ENCODE measurements around the gene FGD1.
A peak's percentile ranks its signal among the peaks of the same experiment; 100 is the strongest.
"Not testable (repeated sequence)": the region's sequence is repeated elsewhere in the genome, so short reads cannot be mapped to it uniquely, and the experiment has no call there.

FGD1 gene

GRCh38 chrX:54495814-54496516 lies at the start of gene FGD1:
TSS of gene FGD1 (minus strand) at chrX:54496234. CDS start at chrX:54495432, 802 bp downstream.
- DNase-seq = no peak

GRCh38 chrX:54542239-54542638 lies 46.2 kb upstream of the FGD1 start:
- DNase-seq = not testable (repeated sequence)

GRCh38 chrX:54540289-54540688 lies 44.3 kb upstream of the FGD1 start:
- no peak for DNase-seq

GRCh38 chrX:54534271-54534670 lies 38.2 kb upstream of the FGD1 start:
- no peak for DNase-seq

GRCh38 chrX:54530357-54530900 lies 34.4 kb upstream of the FGD1 start:
- no peak for DNase-seq

- DNase-seq = peak; percentile 69
Measured at GRCh38 chrX:54529552-54530356, 33.7 kb upstream of the FGD1 start, which contains the start of gene GNL3L. TSS of gene GNL3L (plus strand) at chrX:54530219. CDS start at chrX:54532567, 2,348 bp downstream.

- DNase-seq = no peak
Measured at GRCh38 chrX:54529151-54529550, 33.1 kb upstream of the FGD1 start.

GRCh38 chrX:54509400-54509799 lies 13.4 kb upstream of the FGD1 start:
- DNase-seq = no peak

GRCh38 chrX:54496936-54497335 lies 902 bp upstream of the FGD1 start:
- no peak for DNase-seq

- no peak for DNase-seq
Measured at GRCh38 chrX:54496517-54496852, 451 bp upstream of the FGD1 start.

- no peak for DNase-seq
Measured at GRCh38 chrX:54494989-54495813, 833 bp downstream of the FGD1 start.

GRCh38 chrX:54494166-54494988 lies 1.7 kb downstream of the FGD1 start:
- DNase-seq = no peak

- DNase-seq = peak; percentile 9
Measured at GRCh38 chrX:54492340-54492739, 3.7 kb downstream of the FGD1 start.

GRCh38 chrX:54489819-54490218 lies 6.2 kb downstream of the FGD1 start:
- DNase-seq = not testable (repeated sequence)

- DNase-seq = no peak
Measured at GRCh38 chrX:54484666-54485065, 11.4 kb downstream of the FGD1 start.

GRCh38 chrX:54483946-54484345 lies 12.1 kb downstream of the FGD1 start:
- DNase-seq = no peak

- no peak for DNase-seq
Measured at GRCh38 chrX:54482839-54483593, 13.0 kb downstream of the FGD1 start.

GRCh38 chrX:54479136-54480111 lies 16.6 kb downstream of the FGD1 start:
- no peak for DNase-seq

- no peak for DNase-seq
Measured at GRCh38 chrX:54473993-54474859, 21.8 kb downstream of the FGD1 start.
